ENCODE measurements around the gene APOB. TPM values are rescaled to one million over a fixed set of nuclear protein-coding genes. Genes with fewer than 3 reads are reported as not detected.

The APOB gene
- total RNA-seq, 2 experiments from 2014 or later, result not detected

- Mint-ChIP-seq H3K36me3 (ENCODE audit: low read depth) (no peaks in the 10 kb centered on the region), H3K27me3 (peaks cover 2% of the 10 kb centered on the region), H3K4me1 (no peaks in the 10 kb centered on the region), H3K9me3 (ENCODE audit: low read depth) (no peaks in the 10 kb centered on the region), H3K27ac (no peak overlapping the region), H3K4me3 (no peak overlapping the region)
- ChIA-PET CTCF (no interaction called here), POLR2A (no interaction called here)
- ATAC-seq (no peak), DNase-seq (no peak)
- intact Hi-C loops (cut with DNase I, micrococcal nuclease), result no loop called here
Observed at GRCh38 chr2:20988905-20989304, 55.0 kb downstream of the APOB start.

- peaks cover 4% of the 10 kb centered on the region for H3K27me3 Mint-ChIP-seq
- no peak overlapping the region for H3K27ac Mint-ChIP-seq
- ATAC-seq (no peak), DNase-seq (no peak)
- no peaks in the 10 kb centered on the region for H3K36me3 Mint-ChIP-seq (ENCODE audit: low read depth)
- H3K4me3 Mint-ChIP-seq, result no peak overlapping the region
- H3K9me3 Mint-ChIP-seq (ENCODE audit: low read depth), result no peaks in the 10 kb centered on the region
- ChIA-PET POLR2A (no interaction called here), CTCF (no interaction called here)
- no peaks in the 10 kb centered on the region for H3K4me1 Mint-ChIP-seq
- intact Hi-C loops (cut with DNase I, micrococcal nuclease), result no loop called here
Observed at GRCh38 chr2:20986024-20986939, 57.6 kb downstream of the APOB start.

- no peaks in the 10 kb centered on the region for H3K9me3 Mint-ChIP-seq (ENCODE audit: low read depth)
- ATAC-seq, result no peak
- peaks cover 5% of the 10 kb centered on the region for H3K27me3 Mint-ChIP-seq
- ChIA-PET POLR2A (no interaction called here), CTCF (interaction anchor here (0.6 kb wide), 1 partner anchor 226 kb away, joined by 3 read pairs; no protein-coding TSS in a partner anchor)
- no peaks in the 10 kb centered on the region for H3K36me3 Mint-ChIP-seq (ENCODE audit: low read depth)
- H3K4me3 Mint-ChIP-seq, result no peak overlapping the region
- intact Hi-C loops (cut with DNase I, micrococcal nuclease), result no loop called here
- H3K4me1 Mint-ChIP-seq, result no peaks in the 10 kb centered on the region
- DNase-seq, result no peak
- H3K27ac Mint-ChIP-seq, result no peak overlapping the region
Observed at GRCh38 chr2:20985062-20985461, 58.8 kb downstream of the APOB start.

GRCh38 chr2:20984408-20984807 is 59.5 kb downstream of the APOB start:
- ChIA-PET POLR2A (no interaction called here), CTCF (interaction anchor here (0.6 kb wide), 1 partner anchor 226 kb away, joined by 3 read pairs; no protein-coding TSS in a partner anchor)
- Mint-ChIP-seq H3K9me3 (ENCODE audit: low read depth) (no peaks in the 10 kb centered on the region), H3K36me3 (ENCODE audit: low read depth) (no peaks in the 10 kb centered on the region), H3K4me1 (no peaks in the 10 kb centered on the region), H3K27ac (no peak overlapping the region), H3K27me3 (peaks cover 5% of the 10 kb centered on the region), H3K4me3 (no peak overlapping the region)
- intact Hi-C loops (cut with DNase I, micrococcal nuclease), result no loop called here
- DNase-seq (no peak), ATAC-seq (no peak)

GRCh38 chr2:20983844-20984243 is 60.0 kb downstream of the APOB start:
- no peaks in the 10 kb centered on the region for H3K9me3 Mint-ChIP-seq (ENCODE audit: low read depth)
- DNase-seq, result no peak
- peaks cover 5% of the 10 kb centered on the region for H3K27me3 Mint-ChIP-seq
- ATAC-seq, result no peak
- ChIA-PET CTCF (no interaction called here), POLR2A (no interaction called here)
- H3K27ac Mint-ChIP-seq, result no peak overlapping the region
- H3K36me3 Mint-ChIP-seq (ENCODE audit: low read depth), result no peaks in the 10 kb centered on the region
- no peak overlapping the region for H3K4me3 Mint-ChIP-seq
- no peaks in the 10 kb centered on the region for H3K4me1 Mint-ChIP-seq
- intact Hi-C loops (cut with DNase I, micrococcal nuclease), result no loop called here

- no peak overlapping the region for H3K4me3 Mint-ChIP-seq
- H3K9me3 Mint-ChIP-seq (ENCODE audit: low read depth), result no peaks in the 10 kb centered on the region
- ChIA-PET POLR2A (no interaction called here), CTCF (interaction anchor here (0.6 kb wide), 2 partner anchors 293 to 342 kb away, joined by 3 to 4 read pairs; no protein-coding TSS in a partner anchor)
- DNase-seq (no peak), ATAC-seq (no peak)
- intact Hi-C loops (cut with DNase I, micrococcal nuclease), result no loop called here
- no peaks in the 10 kb centered on the region for H3K36me3 Mint-ChIP-seq (ENCODE audit: low read depth)
- H3K27ac Mint-ChIP-seq, result no peak overlapping the region
- H3K27me3 Mint-ChIP-seq, result peaks cover 5% of the 10 kb centered on the region
- H3K4me1 Mint-ChIP-seq, result no peaks in the 10 kb centered on the region
Observed at GRCh38 chr2:20982861-20983260, 61.0 kb downstream of the APOB start.

- Mint-ChIP-seq H3K27me3 (peaks cover 5% of the 10 kb centered on the region), H3K9me3 (ENCODE audit: low read depth) (no peaks in the 10 kb centered on the region), H3K36me3 (ENCODE audit: low read depth) (no peaks in the 10 kb centered on the region), H3K27ac (no peak overlapping the region), H3K4me3 (no peak overlapping the region), H3K4me1 (no peaks in the 10 kb centered on the region)
- CTCF ChIA-PET, result interaction anchor here (0.7 kb wide), 1 partner anchor 15 kb away, joined by 5 read pairs; no protein-coding TSS in a partner anchor
- DNase-seq, result no peak
- intact Hi-C loops (cut with DNase I, micrococcal nuclease), result no loop called here
- POLR2A ChIA-PET, result no interaction called here
- ATAC-seq, result no peak
Observed at GRCh38 chr2:20977520-20978180, 66.2 kb downstream of the APOB start.

GRCh38 chr2:20976527-20976926 is 67.3 kb downstream of the APOB start:
- H3K27ac Mint-ChIP-seq, result no peak overlapping the region
- H3K27me3 Mint-ChIP-seq, result peaks cover 3% of the 10 kb centered on the region
- intact Hi-C loops (cut with DNase I, micrococcal nuclease), result no loop called here
- POLR2A ChIA-PET, result no interaction called here
- H3K4me1 Mint-ChIP-seq, result no peaks in the 10 kb centered on the region
- H3K36me3 Mint-ChIP-seq (ENCODE audit: low read depth), result no peaks in the 10 kb centered on the region
- no peaks in the 10 kb centered on the region for H3K9me3 Mint-ChIP-seq (ENCODE audit: low read depth)
- CTCF ChIA-PET, result no interaction called here
- DNase-seq (no peak), ATAC-seq (no peak)
- no peak overlapping the region for H3K4me3 Mint-ChIP-seq

GRCh38 chr2:20972792-20973565 is 70.9 kb downstream of the APOB start:
- ChIA-PET POLR2A (no interaction called here), CTCF (interaction anchor here (0.6 to 1.7 kb wide), 2 partner anchors 10 to 312 kb away, joined by 5 read pairs; no protein-coding TSS in a partner anchor)

GRCh38 chr2:20972110-20972509 is 71.8 kb downstream of the APOB start:
- no peaks in the 10 kb centered on the region for H3K9me3 Mint-ChIP-seq (ENCODE audit: low read depth)
- DNase-seq (no peak), ATAC-seq (no peak)
- no peak overlapping the region for H3K27ac Mint-ChIP-seq
- intact Hi-C loops (cut with DNase I, micrococcal nuclease), result no loop called here
- H3K36me3 Mint-ChIP-seq (ENCODE audit: low read depth), result no peaks in the 10 kb centered on the region
- no peaks in the 10 kb centered on the region for H3K4me1 Mint-ChIP-seq
- POLR2A ChIA-PET, result no interaction called here
- H3K27me3 Mint-ChIP-seq, result peaks cover 7% of the 10 kb centered on the region
- H3K4me3 Mint-ChIP-seq, result no peak overlapping the region
- CTCF ChIA-PET, result interaction anchor here (1.3 kb wide), 1 partner anchor 9 kb away, joined by 4 read pairs; no protein-coding TSS in a partner anchor

More at GRCh38 chr2:20972792-20973565, 70.9 kb downstream of the APOB start:
- Mint-ChIP-seq H3K9me3 (ENCODE audit: low read depth) (no peaks in the 10 kb centered on the region), H3K27ac (no peak overlapping the region), H3K4me3 (no peak overlapping the region), H3K27me3 (peaks cover 7% of the 10 kb centered on the region), H3K4me1 (no peaks in the 10 kb centered on the region), H3K36me3 (ENCODE audit: low read depth) (no peaks in the 10 kb centered on the region)
- DNase-seq (no peak), ATAC-seq (no peak)
- intact Hi-C loops (cut with DNase I, micrococcal nuclease), result no loop called here

- no peak for ATAC-seq
- no peak for DNase-seq
- H3K4me3 Mint-ChIP-seq, result no peak overlapping the region
- H3K27me3 Mint-ChIP-seq, result peaks cover 9% of the 10 kb centered on the region
- CTCF ChIA-PET, result interaction anchor here (2.2 kb wide), 1 partner anchor 309 kb away, joined by 6 read pairs; no protein-coding TSS in a partner anchor
- intact Hi-C loops (cut with DNase I, micrococcal nuclease), result no loop called here
- H3K27ac Mint-ChIP-seq, result no peak overlapping the region
- H3K36me3 Mint-ChIP-seq (ENCODE audit: low read depth), result no peaks in the 10 kb centered on the region
- H3K4me1 Mint-ChIP-seq, result no peaks in the 10 kb centered on the region
- H3K9me3 Mint-ChIP-seq (ENCODE audit: low read depth), result no peaks in the 10 kb centered on the region
- POLR2A ChIA-PET, result no interaction called here
Observed at GRCh38 chr2:20970068-20970467, 73.8 kb downstream of the APOB start.
